Type B pancreatic cell (in vitro differentiated cells): ENCODE results near the gene DCAF12. TPM values are rescaled to one million over a fixed set of nuclear protein-coding genes. Genes with fewer than 3 reads are reported as not detected.

Experiments
- DNase-seq: peaks from one replicate; pipeline ENCODE4 v3.0.0; 2021; ENCODE audit warnings: mixed read lengths; ENCODE audit not compliant: unreplicated experiment; ENCODE audit errors: extremely low spot score
- H3K27ac Mint-ChIP-seq: 2 replicates; pipeline ENCODE4 v1.8.0; 2021; ENCODE audit warnings: mild to moderate bottlenecking, mixed read lengths
- H3K27me3 Mint-ChIP-seq: 2 replicates; pipeline ENCODE4 v1.8.0; 2021; ENCODE audit warnings: mixed read lengths
- H3K36me3 Mint-ChIP-seq: 2 replicates; pipeline ENCODE4 v1.8.0; 2021; ENCODE audit warnings: mixed read lengths
- H3K4me1 Mint-ChIP-seq: one replicate; pipeline ENCODE4 v1.8.0; 2021; ENCODE audit warnings: mixed read lengths; ENCODE audit not compliant: unreplicated experiment
- H3K4me3 Mint-ChIP-seq: 2 replicates; pipeline ENCODE4 v1.8.0; 2021; ENCODE audit warnings: mild to moderate bottlenecking, mixed read lengths
- H3K9me3 Mint-ChIP-seq: 2 replicates; pipeline ENCODE4 v1.8.0; 2021; ENCODE audit warnings: mixed read lengths
- total RNA-seq: library from RNA; stranded (reverse); gene quantifications from 2 replicates; pipeline ENCODE4 v1.2.1, GENCODE V29; 2021; ENCODE audit warnings: low replicate concordance
- TF ChIP-seq, protein P1 (sequence below): fragments of 200-600 bp; sonication (generic); conservative IDR thresholded peaks from 2 replicates; pipeline ENCODE4 v1.5.0; 2021; ENCODE audit warnings: antibody characterized with exemption, mild to moderate bottlenecking

Gene DCAF12
- total RNA-seq, 1 donor from 2014 or later = 45.3 TPM

DNA sequence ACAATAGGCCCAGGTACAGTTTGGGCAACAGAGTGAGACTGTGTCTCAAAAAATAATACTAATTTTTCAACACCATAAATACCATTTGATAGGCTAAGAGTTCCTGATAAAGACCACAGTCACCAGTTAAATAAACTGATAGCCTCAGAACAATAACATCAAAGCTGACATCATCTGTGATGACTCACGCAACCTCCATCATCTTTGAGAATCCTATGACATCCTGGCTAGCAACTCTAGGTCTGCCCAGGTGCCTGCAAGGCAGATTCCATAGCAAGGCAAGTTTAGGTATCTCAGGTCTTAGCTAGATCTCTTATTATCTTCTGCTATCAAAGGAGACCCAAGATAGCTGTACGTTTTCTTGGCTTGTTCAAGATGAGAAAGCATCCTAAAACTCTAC, 47.3 kb downstream of the DCAF12 start:
- H3K9me3 Mint-ChIP-seq = no peaks in the 10 kb centered on the region
- H3K4me1 Mint-ChIP-seq = peaks cover 3% of the 10 kb centered on the region
- TF ChIP-seq, protein P1, sequence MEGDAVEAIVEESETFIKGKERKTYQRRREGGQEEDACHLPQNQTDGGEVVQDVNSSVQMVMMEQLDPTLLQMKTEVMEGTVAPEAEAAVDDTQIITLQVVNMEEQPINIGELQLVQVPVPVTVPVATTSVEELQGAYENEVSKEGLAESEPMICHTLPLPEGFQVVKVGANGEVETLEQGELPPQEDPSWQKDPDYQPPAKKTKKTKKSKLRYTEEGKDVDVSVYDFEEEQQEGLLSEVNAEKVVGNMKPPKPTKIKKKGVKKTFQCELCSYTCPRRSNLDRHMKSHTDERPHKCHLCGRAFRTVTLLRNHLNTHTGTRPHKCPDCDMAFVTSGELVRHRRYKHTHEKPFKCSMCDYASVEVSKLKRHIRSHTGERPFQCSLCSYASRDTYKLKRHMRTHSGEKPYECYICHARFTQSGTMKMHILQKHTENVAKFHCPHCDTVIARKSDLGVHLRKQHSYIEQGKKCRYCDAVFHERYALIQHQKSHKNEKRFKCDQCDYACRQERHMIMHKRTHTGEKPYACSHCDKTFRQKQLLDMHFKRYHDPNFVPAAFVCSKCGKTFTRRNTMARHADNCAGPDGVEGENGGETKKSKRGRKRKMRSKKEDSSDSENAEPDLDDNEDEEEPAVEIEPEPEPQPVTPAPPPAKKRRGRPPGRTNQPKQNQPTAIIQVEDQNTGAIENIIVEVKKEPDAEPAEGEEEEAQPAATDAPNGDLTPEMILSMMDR = no peak
- H3K36me3 Mint-ChIP-seq = no peaks in the 10 kb centered on the region
- peak overlapping the region; percentile 9 for H3K4me3 Mint-ChIP-seq
- H3K27ac Mint-ChIP-seq = peak overlapping the region; percentile 86
- DNase-seq = no peak
- no peaks in the 10 kb centered on the region for H3K27me3 Mint-ChIP-seq

DNA sequence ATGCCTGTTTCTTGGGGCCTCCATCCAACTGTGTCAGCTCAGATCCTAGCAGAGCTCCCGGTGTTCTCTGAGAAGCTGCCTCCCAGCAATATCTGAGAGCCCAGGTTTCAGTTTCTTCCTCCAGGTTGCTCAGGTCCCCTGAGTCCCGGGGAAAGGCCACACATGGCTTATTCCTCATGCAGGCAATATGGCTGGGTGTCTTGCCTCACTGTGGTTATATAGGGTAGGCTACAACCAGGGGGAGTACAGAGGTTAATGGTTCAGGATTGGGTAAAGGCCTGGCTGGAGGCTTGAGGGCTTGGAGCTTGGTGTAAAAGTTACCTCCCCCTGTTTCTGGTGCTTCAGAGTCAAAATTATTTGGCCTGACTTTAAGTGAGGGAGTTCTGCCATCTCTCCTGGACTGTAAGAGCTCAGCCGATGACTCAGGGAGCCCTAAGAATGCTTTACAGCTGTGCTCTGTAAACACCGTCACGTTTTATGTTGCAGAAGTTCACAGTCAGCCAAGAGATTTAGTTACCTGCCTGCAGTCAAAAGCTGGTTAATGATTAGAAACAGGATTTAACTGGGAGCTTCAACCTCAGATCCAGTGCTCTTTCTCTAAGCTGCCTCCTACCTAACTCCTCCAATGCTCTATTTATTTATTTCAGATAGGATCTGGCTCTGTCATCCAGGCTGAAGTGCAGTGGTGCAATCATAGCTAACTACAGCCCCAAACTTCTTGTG, 53.5 kb downstream of the DCAF12 start:
- DNase-seq = no peak
- Mint-ChIP-seq H3K27me3 (no peaks in the 10 kb centered on the region), H3K9me3 (no peaks in the 10 kb centered on the region), H3K36me3 (no peaks in the 10 kb centered on the region), H3K4me1 (peaks cover 28% of the 10 kb centered on the region), H3K4me3 (peak overlapping the region; percentile 69), H3K27ac (peak overlapping the region; percentile 95)
- TF ChIP-seq, protein P1 = no peak

DNA sequence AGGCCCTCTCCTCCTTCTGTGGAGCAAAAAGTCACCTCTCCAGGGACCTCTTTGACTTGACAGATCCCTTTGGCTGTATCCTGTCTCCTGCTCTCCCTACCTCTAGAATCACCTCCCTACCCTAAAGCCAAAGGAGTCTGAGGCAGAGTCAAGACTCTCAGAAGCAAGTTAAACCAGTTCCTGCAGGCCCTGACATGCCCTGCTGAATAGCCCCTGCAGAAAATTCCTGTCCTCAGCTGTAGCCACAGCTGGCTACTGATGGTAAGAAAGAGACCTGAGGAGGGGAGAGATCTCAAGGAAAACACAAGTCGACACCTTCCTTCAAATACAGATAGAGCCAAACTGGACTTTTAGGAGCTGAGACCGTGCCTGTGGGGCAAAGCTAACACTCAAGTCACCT, 54.1 kb downstream of the DCAF12 start:
- H3K27me3 Mint-ChIP-seq = no peaks in the 10 kb centered on the region
- peak overlapping the region; percentile 95 for H3K27ac Mint-ChIP-seq
- TF ChIP-seq, protein P1 = no peak
- peak overlapping the region; percentile 69 for H3K4me3 Mint-ChIP-seq
- peaks cover 28% of the 10 kb centered on the region for H3K4me1 Mint-ChIP-seq
- H3K36me3 Mint-ChIP-seq = no peaks in the 10 kb centered on the region
- DNase-seq = no peak
- no peaks in the 10 kb centered on the region for H3K9me3 Mint-ChIP-seq

DNA sequence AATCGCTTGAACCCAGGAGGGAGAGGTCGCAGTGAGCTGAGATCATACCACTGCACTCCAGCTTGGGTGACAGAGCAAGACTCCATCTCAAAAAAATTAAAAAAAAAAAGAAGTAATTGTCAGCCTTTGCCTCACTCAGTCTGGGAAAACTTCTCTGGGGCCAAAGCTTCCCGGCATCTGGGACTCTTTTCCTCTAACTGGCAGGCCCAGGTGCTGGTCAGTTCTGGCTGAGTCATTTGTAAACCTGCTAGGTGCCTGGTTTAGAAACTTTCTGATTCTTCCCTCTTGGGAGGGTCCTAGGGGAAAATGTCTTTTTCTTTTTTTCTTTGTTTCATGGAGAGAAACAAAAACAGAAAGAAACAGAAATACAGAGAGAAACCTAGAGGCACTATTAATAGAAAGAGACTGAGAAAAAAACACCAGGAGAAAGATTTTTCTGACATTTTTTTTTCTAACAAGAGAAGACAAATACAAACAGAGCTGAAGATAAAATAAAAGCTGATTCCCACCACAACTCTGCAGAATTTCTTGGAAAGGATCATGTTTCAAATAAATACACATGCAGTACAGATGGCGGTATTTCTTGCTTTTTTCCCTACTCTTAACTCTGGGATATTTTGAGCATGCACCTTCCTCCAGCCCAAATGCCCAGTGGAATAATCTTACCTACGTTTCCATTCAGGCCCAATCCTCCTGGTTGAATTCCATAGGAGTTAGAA, 55.7 kb downstream of the DCAF12 start:
- H3K27ac Mint-ChIP-seq = peak overlapping the region; percentile 81

DNA sequence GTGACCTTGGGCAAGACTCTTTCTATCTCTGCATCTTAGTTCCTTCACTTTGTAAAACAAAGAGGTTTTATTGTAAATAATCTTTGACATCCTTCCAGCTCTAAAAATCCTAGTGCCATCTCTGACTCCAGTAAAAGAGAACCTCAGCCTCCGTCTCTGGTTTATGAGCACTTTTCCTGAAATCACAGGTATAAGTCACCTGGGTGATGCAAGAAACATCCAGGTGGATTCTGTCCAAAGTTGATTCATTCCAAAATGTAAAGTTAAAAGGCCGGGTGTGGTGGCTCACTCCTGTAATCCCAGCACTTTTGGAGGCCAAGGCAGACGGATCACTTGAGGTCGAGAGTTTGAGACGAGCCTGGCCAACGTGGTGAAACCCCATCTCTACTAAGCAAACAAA, 56.7 kb downstream of the DCAF12 start:
- H3K9me3 Mint-ChIP-seq = no peaks in the 10 kb centered on the region
- no peak overlapping the region for H3K4me3 Mint-ChIP-seq
- no peak for DNase-seq
- no peak overlapping the region for H3K27ac Mint-ChIP-seq
- TF ChIP-seq, protein P1 = no peak
- H3K4me1 Mint-ChIP-seq = peaks cover 28% of the 10 kb centered on the region
- H3K27me3 Mint-ChIP-seq = no peaks in the 10 kb centered on the region
- no peaks in the 10 kb centered on the region for H3K36me3 Mint-ChIP-seq

More for the DNA sequence above, 55.7 kb downstream of the DCAF12 start:
- TF ChIP-seq, protein P1 = no peak
- Mint-ChIP-seq H3K4me3 (peak overlapping the region; percentile 56), H3K9me3 (no peaks in the 10 kb centered on the region), H3K36me3 (no peaks in the 10 kb centered on the region), H3K4me1 (peaks cover 28% of the 10 kb centered on the region), H3K27me3 (no peaks in the 10 kb centered on the region)
- DNase-seq = no peak
